Upper lobe of left lung (tissue), 4 donors: Measurements from ENCODE around the gene IGSF21.

ENCODE experiments used
- POLR2A ChIP-seq, 4 donors: fragments of 450-650 bp; IDR thresholded peaks; one replicate each; pipeline ENCODE4 v1.5.1; 2016 to 2017; ENCODE audit warnings: antibody characterized with exemption in 4 of 4, mild to moderate bottlenecking in 2 of 4
- TF ChIP-seq, protein P1 (sequence below), 6 experiments: fragments of 450-650 bp in 4 of 6; fragments of 200-600 bp in 2 of 6; sonication (generic) in 2 of 6; IDR thresholded peaks; one replicate each; pipeline ENCODE4 v1.5.1; 2016 to 2019; ENCODE audit warnings: antibody characterized with exemption in 6 of 6

- no peak for TF ChIP-seq POLR2A (IDR thresholded peaks at IDR 0.05)
- TF ChIP-seq, protein P1, sequence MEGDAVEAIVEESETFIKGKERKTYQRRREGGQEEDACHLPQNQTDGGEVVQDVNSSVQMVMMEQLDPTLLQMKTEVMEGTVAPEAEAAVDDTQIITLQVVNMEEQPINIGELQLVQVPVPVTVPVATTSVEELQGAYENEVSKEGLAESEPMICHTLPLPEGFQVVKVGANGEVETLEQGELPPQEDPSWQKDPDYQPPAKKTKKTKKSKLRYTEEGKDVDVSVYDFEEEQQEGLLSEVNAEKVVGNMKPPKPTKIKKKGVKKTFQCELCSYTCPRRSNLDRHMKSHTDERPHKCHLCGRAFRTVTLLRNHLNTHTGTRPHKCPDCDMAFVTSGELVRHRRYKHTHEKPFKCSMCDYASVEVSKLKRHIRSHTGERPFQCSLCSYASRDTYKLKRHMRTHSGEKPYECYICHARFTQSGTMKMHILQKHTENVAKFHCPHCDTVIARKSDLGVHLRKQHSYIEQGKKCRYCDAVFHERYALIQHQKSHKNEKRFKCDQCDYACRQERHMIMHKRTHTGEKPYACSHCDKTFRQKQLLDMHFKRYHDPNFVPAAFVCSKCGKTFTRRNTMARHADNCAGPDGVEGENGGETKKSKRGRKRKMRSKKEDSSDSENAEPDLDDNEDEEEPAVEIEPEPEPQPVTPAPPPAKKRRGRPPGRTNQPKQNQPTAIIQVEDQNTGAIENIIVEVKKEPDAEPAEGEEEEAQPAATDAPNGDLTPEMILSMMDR (IDR thresholded peaks at IDR 0.05), result no peak
Observed at GRCh38 chr1:18409609-18410237, 302.1 kb downstream of the IGSF21 start.
